HepG2 (cell line): ENCODE results near the gene PRDX5. TPM values are rescaled to one million over a fixed set of nuclear protein-coding genes. Genes with fewer than 3 reads are reported as not detected.

ENCODE experiments used
- HMGA1 ChIP-seq: sonication (generic); formaldehyde crosslinking; conservative IDR thresholded peaks from 2 replicates; pipeline ENCODE4 v1.4.0; 2020; ENCODE audit warnings: missing genetic modification reagents
- MEIS2 ChIP-seq: sonication (generic); formaldehyde crosslinking; IDR thresholded peaks from 2 replicates; pipeline ENCODE4 v1.9.0; 2021; ENCODE audit warnings: mild to moderate bottlenecking, missing genetic modification reagents
- MYNN ChIP-seq: sonication (generic); formaldehyde crosslinking; IDR thresholded peaks from 2 replicates; pipeline ENCODE4 v1.4.0; 2020; ENCODE audit warnings: mild to moderate bottlenecking, low read depth, missing genetic modification reagents
- NFYB ChIP-seq: sonication (generic); formaldehyde crosslinking; IDR thresholded peaks from 2 replicates; pipeline ENCODE4 v1.4.0; 2020; ENCODE audit warnings: missing genetic modification reagents
- ONECUT2 ChIP-seq: sonication (generic); formaldehyde crosslinking; IDR thresholded peaks from 2 replicates; pipeline ENCODE4 v1.4.0; 2020; ENCODE audit warnings: missing genetic modification reagents
- ZBTB10 ChIP-seq: sonication (generic); formaldehyde crosslinking; IDR thresholded peaks from 2 replicates; pipeline ENCODE4 v1.4.0; 2020; ENCODE audit warnings: missing genetic modification reagents, borderline replicate concordance
- ZBTB7B ChIP-seq: sonication (generic); formaldehyde crosslinking; IDR thresholded peaks from 2 replicates; pipeline ENCODE4 v1.4.0; 2020; ENCODE audit warnings: missing genetic modification reagents
- ZNF414 ChIP-seq: sonication (generic); formaldehyde crosslinking; IDR thresholded peaks from 2 replicates; pipeline ENCODE4 v1.5.0; 2020; ENCODE audit warnings: missing genetic modification reagents
- ZNF496 ChIP-seq: sonication (generic); formaldehyde crosslinking; IDR thresholded peaks from 2 replicates; pipeline ENCODE4 v1.8.1; 2023; ENCODE audit warnings: mild to moderate bottlenecking, moderate library complexity, missing genetic modification reagents; ENCODE audit not compliant: insufficient replicate concordance
- ZNF543 ChIP-seq: sonication (generic); formaldehyde crosslinking; IDR thresholded peaks from 2 replicates; pipeline ENCODE4 v1.4.0; 2020; ENCODE audit warnings: mild to moderate bottlenecking, missing genetic modification reagents
- polyA plus RNA-seq, 8 experiments: library from polyadenylated mRNA; depleted of rRNA in 3 of 8; stranded (reverse) in 7 of 8; unstranded in 1 of 8; fragments of >200 nt; fragmentation: Illumina TruSeq in 4 of 8; extraction: Trizol in 4 of 8; gene quantifications; 2 replicates each; pipeline versions ENCODE4 v1.2.1 to v1.2.3, GENCODE V29; 2011 to 2016; ENCODE audit warnings: low read depth in 4 of 8, missing spikeins in 1 of 8, mixed read lengths in 1 of 8; ENCODE audit not compliant: insufficient read depth in 1 of 8
- total RNA-seq, 5 experiments: library from RNA; depleted of rRNA; stranded (reverse); fragments of >200 nt; fragmentation: Illumina TruSeq; extraction: Trizol; gene quantifications; 2 replicates each; pipeline ENCODE4 v1.2.3, GENCODE V29; 2016; ENCODE audit warnings: low read depth in 1 of 5
- TF ChIP-seq, protein P1 (sequence below): sonication (generic); formaldehyde crosslinking; IDR thresholded peaks from 2 replicates; pipeline ENCODE4 v1.4.0; 2020; ENCODE audit warnings: missing genetic modification reagents
- TF ChIP-seq, protein P2 (sequence below): sonication (generic); formaldehyde crosslinking; IDR thresholded peaks from 2 replicates; pipeline ENCODE4 v1.5.0; 2020; ENCODE audit warnings: mild to moderate bottlenecking, missing genetic modification reagents, moderate library complexity
- TF ChIP-seq, protein P3 (sequence below): IDR thresholded peaks from 2 replicates; pipeline ENCODE4 v1.6.1; 2012; ENCODE audit warnings: low read length, improper control_type of control experiment

Gene PRDX5
- total and polyA plus RNA-seq, 2 of the 13 experiments (the other 11 are each of a cell fraction or from before 2014, with no cell fraction given): 215 to 311 TPM

DNA sequence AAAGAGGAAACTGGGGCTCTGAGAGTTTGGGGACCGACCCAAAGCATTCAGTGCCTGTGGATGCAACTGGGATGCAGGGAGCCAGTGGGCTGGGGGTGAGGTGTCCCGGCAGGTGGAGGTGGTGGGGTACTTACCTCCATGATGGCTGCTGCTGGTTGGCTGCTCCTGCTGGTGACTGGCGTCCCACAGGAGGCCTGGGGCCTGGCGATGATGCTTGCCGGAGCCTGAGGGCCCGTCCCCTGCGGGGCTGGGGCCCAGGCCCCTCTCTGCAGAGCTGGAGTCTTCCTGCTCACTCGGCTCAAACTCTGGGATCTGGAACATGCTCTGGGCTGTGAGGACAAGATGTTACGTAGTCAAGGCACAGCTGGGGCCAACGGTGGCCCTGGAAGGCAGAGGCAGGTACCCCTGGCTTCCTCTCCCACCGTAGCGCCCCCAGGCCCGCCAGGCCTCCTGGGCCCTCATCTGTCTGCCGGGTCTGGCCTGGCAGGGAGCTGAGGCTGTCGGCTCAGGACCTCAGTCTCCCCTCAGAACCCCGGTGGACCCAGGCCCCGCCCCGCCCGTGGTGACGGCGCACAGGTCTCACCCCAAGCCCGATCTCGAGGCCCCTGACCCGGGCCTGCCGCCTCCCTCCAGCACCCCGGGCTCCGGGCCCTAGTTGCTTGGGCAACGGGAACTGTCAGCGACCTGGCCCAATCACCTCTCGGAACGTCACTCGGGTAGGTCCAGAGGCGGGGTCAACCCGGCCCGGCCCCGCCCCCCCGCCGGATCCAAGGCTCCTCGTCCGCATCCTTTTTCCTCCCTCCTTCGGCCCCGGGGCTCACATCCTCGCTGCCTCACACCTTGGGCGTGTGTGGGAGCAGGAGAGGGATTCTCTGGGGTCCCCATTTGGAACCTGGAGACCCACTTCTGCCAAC lies 33.6 kb upstream of the PRDX5 start, which contains the start of gene BAD (continued):
- TF ChIP-seq ZBTB10: no peak
- peak; percentile 85 for TF ChIP-seq NFYB (CRISPR knock-in tag)
- 0 out of 2 replicates have a peak, but pooled peaks have one; percentile 33 for TF ChIP-seq ZNF543 (CRISPR knock-in tag)
- TF ChIP-seq ZBTB7B (CRISPR knock-in tag): no peak
- TF ChIP-seq, protein P1, sequence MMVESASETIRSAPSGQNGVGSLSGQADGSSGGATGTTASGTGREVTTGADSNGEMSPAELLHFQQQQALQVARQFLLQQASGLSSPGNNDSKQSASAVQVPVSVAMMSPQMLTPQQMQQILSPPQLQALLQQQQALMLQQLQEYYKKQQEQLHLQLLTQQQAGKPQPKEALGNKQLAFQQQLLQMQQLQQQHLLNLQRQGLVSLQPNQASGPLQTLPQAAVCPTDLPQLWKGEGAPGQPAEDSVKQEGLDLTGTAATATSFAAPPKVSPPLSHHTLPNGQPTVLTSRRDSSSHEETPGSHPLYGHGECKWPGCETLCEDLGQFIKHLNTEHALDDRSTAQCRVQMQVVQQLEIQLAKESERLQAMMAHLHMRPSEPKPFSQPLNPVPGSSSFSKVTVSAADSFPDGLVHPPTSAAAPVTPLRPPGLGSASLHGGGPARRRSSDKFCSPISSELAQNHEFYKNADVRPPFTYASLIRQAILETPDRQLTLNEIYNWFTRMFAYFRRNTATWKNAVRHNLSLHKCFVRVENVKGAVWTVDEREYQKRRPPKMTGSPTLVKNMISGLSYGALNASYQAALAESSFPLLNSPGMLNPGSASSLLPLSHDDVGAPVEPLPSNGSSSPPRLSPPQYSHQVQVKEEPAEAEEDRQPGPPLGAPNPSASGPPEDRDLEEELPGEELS (CRISPR knock-in tag): no peak; the same call in 1 of the 2 replicates
- TF ChIP-seq ZNF414 (CRISPR knock-in tag): peak; percentile 89
- TF ChIP-seq, protein P2, sequence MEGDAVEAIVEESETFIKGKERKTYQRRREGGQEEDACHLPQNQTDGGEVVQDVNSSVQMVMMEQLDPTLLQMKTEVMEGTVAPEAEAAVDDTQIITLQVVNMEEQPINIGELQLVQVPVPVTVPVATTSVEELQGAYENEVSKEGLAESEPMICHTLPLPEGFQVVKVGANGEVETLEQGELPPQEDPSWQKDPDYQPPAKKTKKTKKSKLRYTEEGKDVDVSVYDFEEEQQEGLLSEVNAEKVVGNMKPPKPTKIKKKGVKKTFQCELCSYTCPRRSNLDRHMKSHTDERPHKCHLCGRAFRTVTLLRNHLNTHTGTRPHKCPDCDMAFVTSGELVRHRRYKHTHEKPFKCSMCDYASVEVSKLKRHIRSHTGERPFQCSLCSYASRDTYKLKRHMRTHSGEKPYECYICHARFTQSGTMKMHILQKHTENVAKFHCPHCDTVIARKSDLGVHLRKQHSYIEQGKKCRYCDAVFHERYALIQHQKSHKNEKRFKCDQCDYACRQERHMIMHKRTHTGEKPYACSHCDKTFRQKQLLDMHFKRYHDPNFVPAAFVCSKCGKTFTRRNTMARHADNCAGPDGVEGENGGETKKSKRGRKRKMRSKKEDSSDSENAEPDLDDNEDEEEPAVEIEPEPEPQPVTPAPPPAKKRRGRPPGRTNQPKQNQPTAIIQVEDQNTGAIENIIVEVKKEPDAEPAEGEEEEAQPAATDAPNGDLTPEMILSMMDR (CRISPR knock-in tag): no peak
- TF ChIP-seq HMGA1 (CRISPR knock-in tag): no peak
- no peak for TF ChIP-seq ZNF496 (CRISPR knock-in tag)
- no peak; the same call in 1 of the 2 replicates for TF ChIP-seq MYNN (CRISPR knock-in tag)
- no peak for TF ChIP-seq MEIS2 (CRISPR knock-in tag)
- no peak for TF ChIP-seq ONECUT2
- TF ChIP-seq, protein P3, sequence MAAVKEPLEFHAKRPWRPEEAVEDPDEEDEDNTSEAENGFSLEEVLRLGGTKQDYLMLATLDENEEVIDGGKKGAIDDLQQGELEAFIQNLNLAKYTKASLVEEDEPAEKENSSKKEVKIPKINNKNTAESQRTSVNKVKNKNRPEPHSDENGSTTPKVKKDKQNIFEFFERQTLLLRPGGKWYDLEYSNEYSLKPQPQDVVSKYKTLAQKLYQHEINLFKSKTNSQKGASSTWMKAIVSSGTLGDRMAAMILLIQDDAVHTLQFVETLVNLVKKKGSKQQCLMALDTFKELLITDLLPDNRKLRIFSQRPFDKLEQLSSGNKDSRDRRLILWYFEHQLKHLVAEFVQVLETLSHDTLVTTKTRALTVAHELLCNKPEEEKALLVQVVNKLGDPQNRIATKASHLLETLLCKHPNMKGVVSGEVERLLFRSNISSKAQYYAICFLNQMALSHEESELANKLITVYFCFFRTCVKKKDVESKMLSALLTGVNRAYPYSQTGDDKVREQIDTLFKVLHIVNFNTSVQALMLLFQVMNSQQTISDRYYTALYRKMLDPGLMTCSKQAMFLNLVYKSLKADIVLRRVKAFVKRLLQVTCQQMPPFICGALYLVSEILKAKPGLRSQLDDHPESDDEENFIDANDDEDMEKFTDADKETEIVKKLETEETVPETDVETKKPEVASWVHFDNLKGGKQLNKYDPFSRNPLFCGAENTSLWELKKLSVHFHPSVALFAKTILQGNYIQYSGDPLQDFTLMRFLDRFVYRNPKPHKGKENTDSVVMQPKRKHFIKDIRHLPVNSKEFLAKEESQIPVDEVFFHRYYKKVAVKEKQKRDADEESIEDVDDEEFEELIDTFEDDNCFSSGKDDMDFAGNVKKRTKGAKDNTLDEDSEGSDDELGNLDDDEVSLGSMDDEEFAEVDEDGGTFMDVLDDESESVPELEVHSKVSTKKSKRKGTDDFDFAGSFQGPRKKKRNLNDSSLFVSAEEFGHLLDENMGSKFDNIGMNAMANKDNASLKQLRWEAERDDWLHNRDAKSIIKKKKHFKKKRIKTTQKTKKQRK: no peak
